DND-41 (cell line): ENCODE data around the gene CTNS.

Experiments used
- ATAC-seq: fragments of 200-7000 bp; cut with Tn5 transposase; 3 replicates; pipeline ENCODE4 v1.9.1; 2021; ENCODE audit warnings: low read depth; ENCODE audit not compliant: insufficient read depth
- DNase-seq: peaks from one replicate; pipeline ENCODE4 v3.0.0-alpha.2; 2020
- H2AFZ ChIP-seq: 2 replicates; pipeline ENCODE4 v1.6.0; 2012; ENCODE audit warnings: low read depth, low read length
- H3K27ac ChIP-seq: 2 replicates; pipeline ENCODE4 v1.5.1; 2012; ENCODE audit warnings: low read length, inconsistent platforms
- H3K27me3 ChIP-seq: fragments of 200-600 bp; sonication (generic); 2 replicates; pipeline ENCODE4 v1.6.0; 2012; ENCODE audit warnings: low read length, mild to moderate bottlenecking, inconsistent platforms; ENCODE audit not compliant: insufficient read depth, poor library complexity
- H3K36me3 ChIP-seq: 2 replicates; pipeline ENCODE4 v1.5.1; 2012; ENCODE audit warnings: low read length, inconsistent platforms; ENCODE audit not compliant: insufficient read depth
- H3K4me1 ChIP-seq: 2 replicates; pipeline ENCODE4 v1.5.1; 2012; ENCODE audit warnings: mild to moderate bottlenecking, low read length; ENCODE audit not compliant: insufficient read depth
- H3K4me2 ChIP-seq: 2 replicates; pipeline ENCODE4 v1.6.0; 2012; ENCODE audit warnings: mild to moderate bottlenecking, moderate library complexity, low read length, inconsistent platforms; ENCODE audit not compliant: insufficient read depth
- H3K4me3 ChIP-seq, 2 experiments: fragments of 200-600 bp in 1 of 2; shearing (Covaris generic) in 1 of 2; 2 replicates each; pipeline ENCODE4 v1.5.1; 2012 to 2016; ENCODE audit warnings: inconsistent platforms in 2 of 2, low read length in 2 of 2, mild to moderate bottlenecking in 2 of 2, low read depth in 1 of 2, moderate library complexity in 1 of 2
- H3K79me2 ChIP-seq: 2 replicates; pipeline ENCODE4 v1.6.0; 2012; ENCODE audit warnings: low read length, inconsistent platforms; ENCODE audit not compliant: insufficient read depth
- H3K9ac ChIP-seq: 2 replicates; pipeline ENCODE4 v1.6.0; 2012; ENCODE audit warnings: low read depth, mild to moderate bottlenecking, inconsistent platforms, low read length, moderate library complexity
- H3K9me3 ChIP-seq: 2 replicates; pipeline ENCODE4 v1.5.1; 2012; ENCODE audit warnings: low read length, moderate library complexity, mild to moderate bottlenecking, inconsistent platforms; ENCODE audit not compliant: insufficient read depth, severe bottlenecking
- H4K20me1 ChIP-seq: 2 replicates; pipeline ENCODE4 v1.6.0; 2012; ENCODE audit warnings: low read length; ENCODE audit not compliant: insufficient read depth
- EZH2 ChIP-seq: IDR thresholded peaks from 3 replicates; pipeline ENCODE4 v1.6.1; 2012; ENCODE audit warnings: borderline replicate concordance, low read depth, mild to moderate bottlenecking, moderate library complexity, low read length, inconsistent platforms; ENCODE audit not compliant: severe bottlenecking
- TF ChIP-seq, protein P1 (sequence below): IDR thresholded peaks from 2 replicates; pipeline ENCODE4 v1.5.1; 2012; ENCODE audit warnings: borderline replicate concordance, low read length, moderate library complexity, mild to moderate bottlenecking; ENCODE audit not compliant: poor library complexity, severe bottlenecking; ENCODE audit errors: extremely low read depth

Gene CTNS

DNA sequence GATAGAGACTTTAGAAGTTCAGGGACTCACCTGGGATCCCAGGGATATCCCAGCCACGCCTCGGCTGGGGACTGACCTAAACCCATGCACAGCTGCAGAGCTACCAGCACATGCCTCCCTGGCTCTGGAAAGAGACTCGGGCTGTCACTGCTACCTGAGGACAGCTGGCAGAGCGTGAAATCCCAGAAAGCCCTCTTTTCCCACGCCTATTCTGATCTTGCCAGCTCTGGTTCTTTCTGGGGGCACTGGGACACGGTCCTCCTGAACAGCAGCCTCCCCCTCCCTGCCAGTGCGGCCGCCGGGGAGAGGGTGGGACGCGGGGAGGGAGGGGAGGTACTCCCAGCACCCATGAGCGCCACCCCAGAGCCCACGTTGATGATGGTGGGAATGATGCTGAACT, 48.6 kb downstream of the CTNS start:
- Histone ChIP-seq H3K79me2 (no peaks in the 10 kb centered on the region), H3K9me3 (no peaks in the 10 kb centered on the region), H2AFZ (no peak overlapping the region), H3K4me3 (no peak overlapping the region), H3K9ac (no peak overlapping the region), H4K20me1 (no peaks in the 10 kb centered on the region; the same call in 1 of the 2 replicates), H3K36me3 (no peaks in the 10 kb centered on the region; the same call in 1 of the 2 replicates), H3K27ac (no peak overlapping the region), H3K27me3 (no peaks in the 10 kb centered on the region), H3K4me2 (no peak overlapping the region), H3K4me1 (no peaks in the 10 kb centered on the region)
- no peak for DNase-seq
- ATAC-seq = no peak
- TF ChIP-seq, protein P1, sequence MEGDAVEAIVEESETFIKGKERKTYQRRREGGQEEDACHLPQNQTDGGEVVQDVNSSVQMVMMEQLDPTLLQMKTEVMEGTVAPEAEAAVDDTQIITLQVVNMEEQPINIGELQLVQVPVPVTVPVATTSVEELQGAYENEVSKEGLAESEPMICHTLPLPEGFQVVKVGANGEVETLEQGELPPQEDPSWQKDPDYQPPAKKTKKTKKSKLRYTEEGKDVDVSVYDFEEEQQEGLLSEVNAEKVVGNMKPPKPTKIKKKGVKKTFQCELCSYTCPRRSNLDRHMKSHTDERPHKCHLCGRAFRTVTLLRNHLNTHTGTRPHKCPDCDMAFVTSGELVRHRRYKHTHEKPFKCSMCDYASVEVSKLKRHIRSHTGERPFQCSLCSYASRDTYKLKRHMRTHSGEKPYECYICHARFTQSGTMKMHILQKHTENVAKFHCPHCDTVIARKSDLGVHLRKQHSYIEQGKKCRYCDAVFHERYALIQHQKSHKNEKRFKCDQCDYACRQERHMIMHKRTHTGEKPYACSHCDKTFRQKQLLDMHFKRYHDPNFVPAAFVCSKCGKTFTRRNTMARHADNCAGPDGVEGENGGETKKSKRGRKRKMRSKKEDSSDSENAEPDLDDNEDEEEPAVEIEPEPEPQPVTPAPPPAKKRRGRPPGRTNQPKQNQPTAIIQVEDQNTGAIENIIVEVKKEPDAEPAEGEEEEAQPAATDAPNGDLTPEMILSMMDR = no peak
- TF ChIP-seq EZH2 = no peak

DNA sequence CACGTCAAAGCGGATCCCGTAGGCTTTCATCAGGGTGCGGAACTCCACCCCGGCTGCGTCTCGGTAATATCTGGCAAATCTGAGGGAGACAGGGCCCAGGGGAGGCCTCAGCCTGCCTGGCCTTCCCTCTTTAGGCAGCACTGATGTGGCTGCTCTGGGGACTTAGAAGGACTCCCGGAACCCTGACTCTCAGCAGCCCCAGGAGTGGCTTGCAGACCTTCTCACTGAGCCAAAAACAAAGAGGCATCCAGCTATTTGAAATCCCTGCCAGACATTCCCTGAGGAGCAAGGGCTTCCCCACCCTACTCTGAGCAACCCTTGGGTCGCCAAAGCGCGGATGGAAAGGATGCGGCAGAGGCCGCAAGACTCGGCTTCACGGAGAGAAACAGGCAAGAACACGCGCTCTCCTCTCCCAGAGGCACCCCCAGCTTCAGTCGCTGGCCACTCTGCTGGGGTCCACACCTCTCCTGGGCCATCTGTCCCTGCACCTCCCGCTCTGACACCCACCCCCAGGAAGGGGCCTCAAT, 51.5 kb downstream of the CTNS start:
- Histone ChIP-seq H3K27me3 (no peaks in the 10 kb centered on the region), H3K27ac (no peak overlapping the region), H3K4me1 (no peaks in the 10 kb centered on the region), H3K79me2 (no peaks in the 10 kb centered on the region), H3K9ac (no peak overlapping the region), H3K4me3 (no peak overlapping the region), H3K9me3 (no peaks in the 10 kb centered on the region), H2AFZ (no peak overlapping the region), H4K20me1 (no peaks in the 10 kb centered on the region), H3K36me3 (no peaks in the 10 kb centered on the region; the same call in 1 of the 2 replicates), H3K4me2 (no peak overlapping the region)
- TF ChIP-seq, protein P1 = no peak
- TF ChIP-seq EZH2 = no peak
- 0 out of 3 replicates have a peak, but pooled peaks have one; percentile 22 for ATAC-seq
- DNase-seq = no peak

DNA sequence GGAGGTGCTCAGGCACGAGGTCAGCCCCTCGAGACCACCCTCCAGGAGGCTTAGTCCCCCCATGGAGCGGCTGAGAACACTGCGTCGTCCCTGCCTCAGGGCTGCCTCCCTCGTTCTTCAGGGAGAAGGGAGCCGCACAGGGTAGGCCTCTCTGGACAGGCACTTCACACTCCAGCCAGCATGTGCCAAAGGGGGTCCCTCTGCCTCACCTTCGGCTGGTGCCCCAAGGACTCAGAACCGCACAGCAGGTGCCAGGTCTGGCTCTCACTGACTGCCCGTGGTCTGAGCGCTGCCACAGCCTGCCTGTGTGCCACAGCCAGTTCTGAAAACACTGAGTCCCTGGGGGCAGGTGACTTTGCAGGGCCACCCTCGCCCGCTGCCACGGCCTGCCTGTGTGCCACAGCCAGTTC, 52.3 kb downstream of the CTNS start:
- H4K20me1 ChIP-seq = no peaks in the 10 kb centered on the region
- no peak for TF ChIP-seq EZH2
- TF ChIP-seq, protein P1 = no peak
- no peaks in the 10 kb centered on the region for H3K4me1 ChIP-seq
- H3K9me3 ChIP-seq = no peaks in the 10 kb centered on the region
- H2AFZ ChIP-seq = no peak overlapping the region
- no peaks in the 10 kb centered on the region for H3K27me3 ChIP-seq
- no peaks in the 10 kb centered on the region for H3K79me2 ChIP-seq
- ATAC-seq (0 out of 3 replicates have a peak, but pooled peaks have one; percentile 7), DNase-seq (no peak)
- H3K4me3 ChIP-seq = no peak overlapping the region
- H3K27ac ChIP-seq = no peak overlapping the region
- no peaks in the 10 kb centered on the region; the same call in 1 of the 2 replicates for H3K36me3 ChIP-seq
- H3K9ac ChIP-seq = no peak overlapping the region
- H3K4me2 ChIP-seq = no peak overlapping the region
